IPS-18a (cell line): ENCODE data around the gene MYO10.

Experiments used
- H3K27ac ChIP-seq: one replicate; pipeline ENCODE4 v1.5.1; 2013; ENCODE audit warnings: low read length
- H3K27me3 ChIP-seq: one replicate; pipeline ENCODE4 v1.6.1; 2013; ENCODE audit warnings: mild to moderate bottlenecking, low read length; ENCODE audit not compliant: control insufficient read depth, insufficient read depth
- H3K36me3 ChIP-seq: one replicate; pipeline ENCODE4 v1.6.1; 2013; ENCODE audit warnings: low read depth, low read length; ENCODE audit not compliant: control insufficient read depth
- H3K4me1 ChIP-seq: one replicate; pipeline ENCODE4 v1.6.1; 2013; ENCODE audit warnings: low read depth, low read length; ENCODE audit not compliant: control insufficient read depth
- H3K4me3 ChIP-seq: one replicate; pipeline ENCODE4 v1.5.1; 2013; ENCODE audit warnings: low read length
- H3K9ac ChIP-seq: one replicate; pipeline ENCODE4 v1.6.1; 2013; ENCODE audit warnings: mild to moderate bottlenecking, low read length, moderate library complexity
- H3K9me3 ChIP-seq: one replicate; pipeline ENCODE4 v1.6.1; 2013; ENCODE audit warnings: low read depth, low read length; ENCODE audit not compliant: control insufficient read depth

Gene MYO10

GRCh38 chr5:16927613-16928012 is 8.5 kb downstream of the MYO10 start:
- Histone ChIP-seq H3K36me3 (no peaks in the 10 kb centered on the region), H3K27me3 (no peaks in the 10 kb centered on the region), H3K9me3 (no peaks in the 10 kb centered on the region), H3K27ac (no peak overlapping the region), H3K4me1 (peaks cover 9% of the 10 kb centered on the region), H3K9ac (no peak overlapping the region), H3K4me3 (no peak overlapping the region)

- Histone ChIP-seq H3K27ac (no peak overlapping the region), H3K9me3 (no peaks in the 10 kb centered on the region), H3K36me3 (no peaks in the 10 kb centered on the region), H3K27me3 (no peaks in the 10 kb centered on the region), H3K4me3 (no peak overlapping the region), H3K9ac (no peak overlapping the region), H3K4me1 (peaks cover 9% of the 10 kb centered on the region)
Observed at GRCh38 chr5:16926417-16926816, 9.7 kb downstream of the MYO10 start.

- Histone ChIP-seq H3K9ac (no peak overlapping the region), H3K27ac (no peak overlapping the region), H3K9me3 (no peaks in the 10 kb centered on the region), H3K4me3 (no peak overlapping the region), H3K36me3 (no peaks in the 10 kb centered on the region), H3K4me1 (no peaks in the 10 kb centered on the region), H3K27me3 (no peaks in the 10 kb centered on the region)
Observed at GRCh38 chr5:16924206-16924605, 11.9 kb downstream of the MYO10 start.

GRCh38 chr5:16922430-16922829 is 13.7 kb downstream of the MYO10 start:
- Histone ChIP-seq H3K9me3 (no peaks in the 10 kb centered on the region), H3K27me3 (no peaks in the 10 kb centered on the region), H3K9ac (no peak overlapping the region), H3K27ac (no peak overlapping the region), H3K4me3 (no peak overlapping the region), H3K4me1 (no peaks in the 10 kb centered on the region), H3K36me3 (no peaks in the 10 kb centered on the region)

- Histone ChIP-seq H3K9me3 (no peaks in the 10 kb centered on the region), H3K27me3 (no peaks in the 10 kb centered on the region), H3K36me3 (no peaks in the 10 kb centered on the region), H3K27ac (no peak overlapping the region), H3K4me3 (no peak overlapping the region), H3K9ac (no peak overlapping the region), H3K4me1 (no peaks in the 10 kb centered on the region)
Observed at GRCh38 chr5:16921211-16921610, 14.9 kb downstream of the MYO10 start.

- H3K36me3 ChIP-seq, result no peaks in the 10 kb centered on the region
- H3K27ac ChIP-seq, result no peak overlapping the region
- no peaks in the 10 kb centered on the region for H3K4me1 ChIP-seq
- H3K4me3 ChIP-seq, result no peak overlapping the region
- no peak overlapping the region for H3K9ac ChIP-seq
- no peaks in the 10 kb centered on the region for H3K27me3 ChIP-seq
- H3K9me3 ChIP-seq, result no peaks in the 10 kb centered on the region
Observed at GRCh38 chr5:16920109-16920816, 15.8 kb downstream of the MYO10 start.

- Histone ChIP-seq H3K4me1 (no peaks in the 10 kb centered on the region), H3K9ac (no peak overlapping the region), H3K36me3 (no peaks in the 10 kb centered on the region), H3K27ac (no peak overlapping the region), H3K9me3 (no peaks in the 10 kb centered on the region), H3K27me3 (no peaks in the 10 kb centered on the region), H3K4me3 (no peak overlapping the region)
Observed at GRCh38 chr5:16918891-16919671, 17.0 kb downstream of the MYO10 start.

- Histone ChIP-seq H3K27ac (no peak overlapping the region), H3K4me3 (no peak overlapping the region), H3K4me1 (no peaks in the 10 kb centered on the region)
Observed at GRCh38 chr5:16918156-16918555, 17.9 kb downstream of the MYO10 start.

GRCh38 chr5:16916262-16916878 is 19.7 kb downstream of the MYO10 start:
- Histone ChIP-seq H3K27me3 (no peaks in the 10 kb centered on the region), H3K4me1 (no peaks in the 10 kb centered on the region), H3K36me3 (no peaks in the 10 kb centered on the region), H3K27ac (no peak overlapping the region), H3K4me3 (no peak overlapping the region), H3K9me3 (no peaks in the 10 kb centered on the region), H3K9ac (no peak overlapping the region)

More at GRCh38 chr5:16918156-16918555, 17.9 kb downstream of the MYO10 start:
- no peaks in the 10 kb centered on the region for H3K27me3 ChIP-seq
- no peak overlapping the region for H3K9ac ChIP-seq
- no peaks in the 10 kb centered on the region for H3K36me3 ChIP-seq
- H3K9me3 ChIP-seq, result no peaks in the 10 kb centered on the region

GRCh38 chr5:16914584-16914983 is 21.5 kb downstream of the MYO10 start:
- no peak overlapping the region for H3K4me3 ChIP-seq
- H3K36me3 ChIP-seq, result no peaks in the 10 kb centered on the region
- H3K9ac ChIP-seq, result no peak overlapping the region
- H3K9me3 ChIP-seq, result no peaks in the 10 kb centered on the region
- H3K4me1 ChIP-seq, result no peaks in the 10 kb centered on the region
- no peak overlapping the region for H3K27ac ChIP-seq
- no peaks in the 10 kb centered on the region for H3K27me3 ChIP-seq

GRCh38 chr5:16914108-16914435 is 22.0 kb downstream of the MYO10 start:
- no peaks in the 10 kb centered on the region for H3K36me3 ChIP-seq
- no peak overlapping the region for H3K4me3 ChIP-seq
- no peaks in the 10 kb centered on the region for H3K4me1 ChIP-seq
- H3K27ac ChIP-seq, result no peak overlapping the region
- H3K9ac ChIP-seq, result no peak overlapping the region
- H3K9me3 ChIP-seq, result no peaks in the 10 kb centered on the region
- H3K27me3 ChIP-seq, result no peaks in the 10 kb centered on the region
